ENCODE data around the gene DSCAM.

GRCh38 chr21:40595806-40596205 lies 251.2 kb downstream of the DSCAM start:
- TF ChIP-seq CTCF (IDR thresholded peaks at IDR 0.05; ENCODE audit: low read length) (no peak), EZH2 (IDR thresholded peaks at IDR 0.05; ENCODE audit: borderline replicate concordance, low read length) (no peak)

Data from OCI-LY1 (cell line).